ENCODE results near the gene RAB8B.
A peak's percentile ranks its signal among the peaks of the same experiment; 100 is the strongest.

The RAB8B gene

DNA sequence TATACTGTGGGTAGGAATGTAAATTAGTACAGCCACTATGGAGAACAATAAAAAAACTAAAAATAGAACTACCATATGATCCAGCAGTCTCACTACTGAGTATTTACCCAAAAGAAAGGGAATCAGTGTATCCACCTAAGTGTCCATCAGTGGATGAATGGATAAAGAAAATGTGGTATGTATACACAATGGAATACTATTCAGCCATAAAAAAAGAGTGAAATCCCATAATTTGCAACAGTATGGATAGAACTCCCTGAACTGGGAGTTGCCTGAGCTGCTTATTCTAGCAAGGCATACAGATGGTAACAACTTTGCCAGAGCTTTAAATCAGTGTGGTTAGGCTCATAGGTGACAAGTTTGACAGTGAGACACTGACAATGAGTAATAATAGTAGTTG, 71.9 kb downstream of the RAB8B start:
- TF ChIP-seq, protein P1, sequence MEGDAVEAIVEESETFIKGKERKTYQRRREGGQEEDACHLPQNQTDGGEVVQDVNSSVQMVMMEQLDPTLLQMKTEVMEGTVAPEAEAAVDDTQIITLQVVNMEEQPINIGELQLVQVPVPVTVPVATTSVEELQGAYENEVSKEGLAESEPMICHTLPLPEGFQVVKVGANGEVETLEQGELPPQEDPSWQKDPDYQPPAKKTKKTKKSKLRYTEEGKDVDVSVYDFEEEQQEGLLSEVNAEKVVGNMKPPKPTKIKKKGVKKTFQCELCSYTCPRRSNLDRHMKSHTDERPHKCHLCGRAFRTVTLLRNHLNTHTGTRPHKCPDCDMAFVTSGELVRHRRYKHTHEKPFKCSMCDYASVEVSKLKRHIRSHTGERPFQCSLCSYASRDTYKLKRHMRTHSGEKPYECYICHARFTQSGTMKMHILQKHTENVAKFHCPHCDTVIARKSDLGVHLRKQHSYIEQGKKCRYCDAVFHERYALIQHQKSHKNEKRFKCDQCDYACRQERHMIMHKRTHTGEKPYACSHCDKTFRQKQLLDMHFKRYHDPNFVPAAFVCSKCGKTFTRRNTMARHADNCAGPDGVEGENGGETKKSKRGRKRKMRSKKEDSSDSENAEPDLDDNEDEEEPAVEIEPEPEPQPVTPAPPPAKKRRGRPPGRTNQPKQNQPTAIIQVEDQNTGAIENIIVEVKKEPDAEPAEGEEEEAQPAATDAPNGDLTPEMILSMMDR (conservative IDR thresholded peaks at IDR 0.05; ENCODE audit: low read depth, low read length): no peak
- DNase-seq (ENCODE audit: low read depth): no peak
- no peak overlapping the region for H3K4me3 ChIP-seq (ENCODE audit: low read depth, low read length)

DNA sequence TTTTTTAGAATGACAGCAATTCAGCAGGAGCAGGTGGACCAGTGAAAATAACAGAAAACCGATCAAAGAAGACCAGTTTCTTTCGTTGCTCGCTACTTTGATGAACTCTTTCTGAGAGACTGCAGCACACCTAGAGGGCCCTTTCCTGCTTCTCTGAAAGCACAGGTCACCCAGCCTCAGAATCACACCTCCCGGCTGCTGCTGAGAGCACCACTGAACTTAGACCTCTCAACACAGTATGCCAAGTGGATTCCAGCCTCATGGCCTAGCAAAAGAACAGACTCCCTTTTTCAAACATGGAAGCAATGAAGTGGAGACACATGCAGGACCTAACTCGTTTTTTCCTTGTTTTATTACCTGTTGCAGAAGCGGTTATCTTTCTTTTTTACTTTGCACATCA, 74.1 kb downstream of the RAB8B start:
- TF ChIP-seq, protein P1 (conservative IDR thresholded peaks at IDR 0.05; ENCODE audit: low read depth, low read length): no peak
- DNase-seq (ENCODE audit: low read depth): no peak
- no peak overlapping the region for H3K4me3 ChIP-seq (ENCODE audit: low read depth, low read length)

DNA sequence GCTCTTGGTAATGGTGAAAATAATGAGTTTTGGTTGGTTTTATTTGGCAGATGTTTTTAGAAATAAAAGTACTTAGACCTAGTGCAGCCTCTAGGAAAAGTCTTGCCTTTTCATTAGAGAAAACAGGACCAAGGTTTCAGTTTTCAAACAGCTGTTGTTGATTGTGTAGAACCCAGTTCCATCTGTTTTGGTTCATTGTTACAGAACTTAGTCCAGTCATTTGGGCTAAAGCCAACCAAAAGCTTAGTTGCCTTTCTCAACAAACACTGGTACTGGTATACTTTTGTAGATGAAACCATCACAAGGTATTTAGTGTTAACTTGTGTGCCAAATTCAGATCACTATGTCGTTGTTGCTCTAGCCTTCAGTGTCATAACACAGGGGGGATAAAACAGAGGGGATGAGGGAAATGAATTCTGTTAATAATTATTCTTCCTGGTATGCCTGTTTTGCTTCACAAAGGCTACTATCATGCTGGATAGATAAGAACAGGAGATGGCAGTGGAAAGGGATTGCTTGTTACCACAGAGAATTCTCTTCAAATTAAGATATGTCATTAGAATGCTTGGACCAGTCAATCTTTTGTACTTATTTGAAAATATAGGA, 75.4 kb downstream of the RAB8B start:
- peak; percentile 78 for DNase-seq (ENCODE audit: low read depth)
- TF ChIP-seq, protein P1 (conservative IDR thresholded peaks at IDR 0.05; ENCODE audit: low read depth, low read length): no peak
- H3K4me3 ChIP-seq (ENCODE audit: low read depth, low read length): no peak overlapping the region

DNA sequence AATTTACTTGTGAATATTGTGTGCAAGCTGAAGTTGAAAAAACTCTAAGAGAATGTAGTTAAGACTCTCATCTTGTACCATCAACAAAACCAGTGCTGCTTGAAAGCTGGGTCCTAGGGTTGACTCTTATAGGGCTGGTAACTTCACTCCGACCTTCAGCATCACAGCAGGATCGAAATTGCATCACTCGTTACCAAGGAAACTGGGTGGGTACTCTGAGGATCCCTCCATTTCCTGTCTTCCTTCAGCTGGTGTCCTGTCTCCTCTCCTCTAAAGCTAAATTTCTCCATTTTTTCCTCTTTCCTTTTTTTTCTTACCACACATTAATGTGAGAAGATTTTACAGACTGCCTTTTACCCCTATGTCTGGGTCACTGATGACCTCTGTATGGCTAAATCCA, 85.0 kb downstream of the RAB8B start:
- DNase-seq (ENCODE audit: low read depth): peak; percentile 63
- TF ChIP-seq, protein P1 (conservative IDR thresholded peaks at IDR 0.05; ENCODE audit: low read depth, low read length): no peak
- H3K4me3 ChIP-seq (ENCODE audit: low read depth, low read length): no peak overlapping the region

DNA sequence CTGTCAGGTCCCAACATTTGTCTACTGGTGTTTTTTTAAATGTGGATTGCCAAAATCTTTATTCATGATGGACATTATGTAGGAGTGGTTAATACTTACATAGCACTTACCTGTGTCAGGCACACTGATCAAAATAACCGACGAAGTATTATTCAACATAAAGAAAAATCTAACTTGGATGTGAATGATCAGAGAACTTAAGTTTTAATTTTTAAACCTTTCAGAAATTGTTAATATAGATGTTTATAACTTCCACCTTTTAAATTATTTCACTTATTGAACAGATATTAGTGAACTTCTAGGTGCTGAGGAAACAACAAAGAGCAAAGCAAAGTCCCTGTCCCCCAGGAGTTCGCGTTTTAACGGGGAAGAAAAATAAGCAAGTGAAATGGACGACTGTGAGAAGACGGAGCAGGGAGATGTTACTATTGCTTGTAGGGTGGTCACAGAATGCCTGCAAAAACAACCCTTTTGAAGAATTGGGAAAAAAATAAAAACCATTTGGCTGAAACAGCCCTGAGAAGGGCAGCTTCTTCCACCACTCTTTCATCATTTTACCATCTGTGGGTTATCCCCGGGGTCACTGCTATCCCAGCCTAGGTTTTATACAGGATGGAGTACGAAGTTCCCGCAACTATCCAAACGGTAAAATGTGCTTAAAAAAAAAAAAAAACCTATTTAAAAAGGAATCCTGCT, 87.1 kb downstream of the RAB8B start:
- TF ChIP-seq, protein P1 (conservative IDR thresholded peaks at IDR 0.05; ENCODE audit: low read depth, low read length): no peak
- H3K4me3 ChIP-seq (ENCODE audit: low read depth, low read length): peak overlapping the region; percentile 81
- DNase-seq (ENCODE audit: low read depth): no peak

DNA sequence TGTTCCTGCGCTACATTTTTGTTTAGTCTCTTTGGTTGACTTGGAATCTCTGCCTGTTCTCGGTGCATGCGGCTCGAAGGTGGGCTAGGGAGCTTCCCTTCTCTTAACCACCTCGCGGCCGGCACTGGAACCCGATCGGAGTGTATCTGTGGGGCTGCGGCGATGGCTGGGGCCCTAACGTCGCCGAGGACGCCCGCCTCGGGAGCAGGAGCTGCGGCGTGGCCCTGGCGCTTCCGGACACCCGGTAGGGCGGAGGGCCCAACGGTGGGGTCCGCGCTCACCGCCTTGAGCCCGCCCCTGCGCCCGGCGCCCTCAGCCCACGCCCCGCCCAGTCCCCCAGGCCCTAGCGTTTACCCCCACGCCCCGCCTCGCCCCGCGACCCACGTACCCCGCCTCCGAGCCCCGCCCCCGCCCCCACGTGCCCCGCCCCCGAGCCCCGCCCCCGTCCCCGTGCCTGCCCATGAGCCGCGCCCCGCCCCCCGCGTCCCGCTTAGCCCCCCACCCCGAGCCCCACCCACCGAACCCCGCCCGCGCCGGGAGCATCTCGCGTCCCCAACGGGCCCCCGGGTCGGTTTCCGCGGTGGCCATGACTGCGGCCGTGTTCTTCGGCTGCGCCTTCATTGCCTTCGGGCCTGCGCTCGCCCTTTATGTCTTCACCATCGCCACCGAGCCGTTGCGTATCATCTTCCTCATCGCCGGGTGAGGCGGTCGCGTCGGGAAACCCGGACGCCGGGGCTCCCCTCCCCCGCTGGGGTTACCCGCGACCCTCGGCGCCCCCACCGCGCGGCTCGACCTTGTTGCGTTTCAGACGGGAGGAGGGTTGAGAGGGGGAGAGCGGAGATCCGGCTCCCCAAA, 87.9 kb downstream of the RAB8B start, which contains the start of gene APH1B:
TSS of gene APH1B (plus strand) at position 568 of the 855 bp plus-strand sequence. CDS start at position 587, 19 bp downstream.
- peak within 1 kb of the TSS; percentile 81 for H3K4me3 ChIP-seq (ENCODE audit: low read depth, low read length)
- TF ChIP-seq, protein P1 (conservative IDR thresholded peaks at IDR 0.05; ENCODE audit: low read depth, low read length): no peak
- DNase-seq (ENCODE audit: low read depth): peak; percentile 70
